Hepatocyte (in vitro differentiated cells): ENCODE measurements around the gene FNDC3B.

Experiments
- EZH2 ChIP-seq: fragments of 200-600 bp; sonication (generic); IDR thresholded peaks from 2 replicates; pipeline ENCODE4 v1.6.1; 2016; ENCODE audit warnings: antibody characterized with exemption, mild to moderate bottlenecking, borderline replicate concordance
- EZH2phosphoT487 ChIP-seq: fragments of 200-600 bp; sonication (generic); IDR thresholded peaks from one replicate; pipeline ENCODE4 v1.6.1; 2018; ENCODE audit warnings: antibody characterized with exemption, mild to moderate bottlenecking, low read depth, moderate library complexity; ENCODE audit not compliant: unreplicated experiment, severe bottlenecking
- TF ChIP-seq, protein P1 (sequence below): fragments of 200-600 bp; sonication (generic); IDR thresholded peaks from 2 replicates; pipeline ENCODE4 v1.5.1; 2016; ENCODE audit warnings: antibody characterized with exemption, mild to moderate bottlenecking; ENCODE audit not compliant: poor library complexity

DNA sequence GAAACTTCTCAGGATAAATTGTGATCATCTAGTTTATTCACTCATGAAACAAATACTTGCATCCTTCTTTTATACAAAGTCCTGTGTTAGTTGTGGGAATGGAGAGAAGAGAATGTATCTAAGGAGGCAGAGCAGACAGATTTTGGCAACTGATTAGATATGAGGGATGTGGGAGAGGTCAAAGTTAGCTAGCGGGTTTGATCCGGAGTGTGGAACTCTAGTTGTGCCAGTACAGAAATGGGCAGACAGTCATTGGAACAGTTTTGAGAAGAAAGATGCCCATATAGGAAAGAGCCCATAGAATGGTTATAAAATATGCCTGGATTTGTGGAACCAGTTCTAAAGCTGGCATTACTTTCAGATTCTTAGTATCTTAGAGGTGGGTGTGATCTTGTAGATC is 141.1 kb downstream of the FNDC3B start:
- TF ChIP-seq EZH2 (no peak), EZH2phosphoT487 (no peak)
- TF ChIP-seq, protein P1, sequence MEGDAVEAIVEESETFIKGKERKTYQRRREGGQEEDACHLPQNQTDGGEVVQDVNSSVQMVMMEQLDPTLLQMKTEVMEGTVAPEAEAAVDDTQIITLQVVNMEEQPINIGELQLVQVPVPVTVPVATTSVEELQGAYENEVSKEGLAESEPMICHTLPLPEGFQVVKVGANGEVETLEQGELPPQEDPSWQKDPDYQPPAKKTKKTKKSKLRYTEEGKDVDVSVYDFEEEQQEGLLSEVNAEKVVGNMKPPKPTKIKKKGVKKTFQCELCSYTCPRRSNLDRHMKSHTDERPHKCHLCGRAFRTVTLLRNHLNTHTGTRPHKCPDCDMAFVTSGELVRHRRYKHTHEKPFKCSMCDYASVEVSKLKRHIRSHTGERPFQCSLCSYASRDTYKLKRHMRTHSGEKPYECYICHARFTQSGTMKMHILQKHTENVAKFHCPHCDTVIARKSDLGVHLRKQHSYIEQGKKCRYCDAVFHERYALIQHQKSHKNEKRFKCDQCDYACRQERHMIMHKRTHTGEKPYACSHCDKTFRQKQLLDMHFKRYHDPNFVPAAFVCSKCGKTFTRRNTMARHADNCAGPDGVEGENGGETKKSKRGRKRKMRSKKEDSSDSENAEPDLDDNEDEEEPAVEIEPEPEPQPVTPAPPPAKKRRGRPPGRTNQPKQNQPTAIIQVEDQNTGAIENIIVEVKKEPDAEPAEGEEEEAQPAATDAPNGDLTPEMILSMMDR = no peak
